CD4-positive, alpha-beta T cell treated with Interleukin-4 for 4 hours (primary cell): ENCODE data around the gene SEMA3F.

Experiments
- DNase-seq: peaks from one replicate; pipeline ENCODE4 v3.0.0-alpha.2; 2020

Gene SEMA3F

GRCh38 chr3:50156549-50157493 is 1.7 kb downstream of the SEMA3F start:
- DNase-seq, result no peak

- no peak for DNase-seq
Observed at GRCh38 chr3:50157827-50158529, 2.9 kb downstream of the SEMA3F start.

- DNase-seq, result no peak
Observed at GRCh38 chr3:50158530-50159146, 3.5 kb downstream of the SEMA3F start.

- DNase-seq, result no peak
Observed at GRCh38 chr3:50160561-50160983, 5.4 kb downstream of the SEMA3F start.

- DNase-seq, result no peak
Observed at GRCh38 chr3:50161320-50161719, 6.2 kb downstream of the SEMA3F start.

GRCh38 chr3:50162034-50162883 is 7.1 kb downstream of the SEMA3F start:
- no peak for DNase-seq

GRCh38 chr3:50163572-50164455 is 8.7 kb downstream of the SEMA3F start:
- DNase-seq, result no peak

- no peak for DNase-seq
Observed at GRCh38 chr3:50164481-50164880, 9.4 kb downstream of the SEMA3F start.

- DNase-seq, result no peak
Observed at GRCh38 chr3:50164984-50165909, 10.1 kb downstream of the SEMA3F start.

- no peak for DNase-seq
Observed at GRCh38 chr3:50165910-50166538, 10.9 kb downstream of the SEMA3F start.

GRCh38 chr3:50166620-50167019 is 11.5 kb downstream of the SEMA3F start:
- DNase-seq, result no peak

- no peak for DNase-seq
Observed at GRCh38 chr3:50167069-50167840, 12.1 kb downstream of the SEMA3F start.

- DNase-seq, result no peak
Observed at GRCh38 chr3:50167841-50168209, 12.7 kb downstream of the SEMA3F start.

GRCh38 chr3:50168388-50168787 is 13.3 kb downstream of the SEMA3F start:
- no peak for DNase-seq

GRCh38 chr3:50168791-50169190 is 13.7 kb downstream of the SEMA3F start:
- DNase-seq, result no peak

GRCh38 chr3:50169232-50169832 is 14.2 kb downstream of the SEMA3F start:
- no peak for DNase-seq

- DNase-seq, result no peak
Observed at GRCh38 chr3:50169858-50170257, 14.7 kb downstream of the SEMA3F start.

GRCh38 chr3:50170689-50171088 is 15.6 kb downstream of the SEMA3F start:
- no peak for DNase-seq
